ENCODE results near the gene GRM4.

GRM4 gene

GRCh38 chr6:34142061-34142998 lies 3.6 kb downstream of the GRM4 start:
- no peak for DNase-seq

- no peak for DNase-seq
Measured at GRCh38 chr6:34140075-34140474, 5.8 kb downstream of the GRM4 start.

GRCh38 chr6:34138914-34139510 lies 6.9 kb downstream of the GRM4 start:
- no peak for DNase-seq

- no peak for DNase-seq
Measured at GRCh38 chr6:34138191-34138590, 7.7 kb downstream of the GRM4 start.

- DNase-seq, result no peak
Measured at GRCh38 chr6:34135541-34135940, 10.3 kb downstream of the GRM4 start.

- peak; percentile 30 for DNase-seq
Measured at GRCh38 chr6:34132486-34133185, 13.3 kb downstream of the GRM4 start.

- DNase-seq, result no peak
Measured at GRCh38 chr6:34131326-34132290, 14.3 kb downstream of the GRM4 start.

- no peak for DNase-seq
Measured at GRCh38 chr6:34130862-34131261, 15.0 kb downstream of the GRM4 start.

- DNase-seq, result no peak
Measured at GRCh38 chr6:34129753-34130152, 16.1 kb downstream of the GRM4 start.

GRCh38 chr6:34128045-34128444 lies 17.8 kb downstream of the GRM4 start:
- DNase-seq, result no peak

- DNase-seq, result no peak
Measured at GRCh38 chr6:34126419-34126818, 19.5 kb downstream of the GRM4 start.

- DNase-seq, result no peak
Measured at GRCh38 chr6:34125939-34126338, 19.9 kb downstream of the GRM4 start.

- DNase-seq, result no peak
Measured at GRCh38 chr6:34120953-34121675, 24.8 kb downstream of the GRM4 start.

GRCh38 chr6:34115915-34116314 lies 30.0 kb downstream of the GRM4 start:
- DNase-seq, result no peak

- DNase-seq, result peak; percentile 42
Measured at GRCh38 chr6:34115403-34115795, 30.5 kb downstream of the GRM4 start.

- no peak for DNase-seq
Measured at GRCh38 chr6:34114695-34115402, 31.0 kb downstream of the GRM4 start.

- no peak for DNase-seq
Measured at GRCh38 chr6:34113532-34113931, 32.4 kb downstream of the GRM4 start.

- DNase-seq, result no peak
Measured at GRCh38 chr6:34112126-34112525, 33.8 kb downstream of the GRM4 start.

GRCh38 chr6:34110610-34111009 lies 35.3 kb downstream of the GRM4 start:
- DNase-seq, result no peak

- no peak for DNase-seq
Measured at GRCh38 chr6:34108176-34108575, 37.7 kb downstream of the GRM4 start.

GRCh38 chr6:34106900-34107299 lies 39.0 kb downstream of the GRM4 start:
- DNase-seq, result no peak
